Measurements from ENCODE around the gene ADRB2. TPM values are rescaled to one million over a fixed set of nuclear protein-coding genes. Genes with fewer than 3 reads are reported as not detected.

ADRB2 gene
- total and polyA plus RNA-seq, 8 donors = 0.70 to 14.2 (median 1.6) TPM

GRCh38 chr5:148781766-148782165 is 44.6 kb upstream of the ADRB2 start:
- no peak overlapping the region for H3K4me3 ChIP-seq
- no peaks in the 10 kb centered on the region for H3K27me3 ChIP-seq
- H3K4me1 ChIP-seq = no peaks in the 10 kb centered on the region
- no peaks in the 10 kb centered on the region for H3K9me3 ChIP-seq
- no peak overlapping the region for H3K27ac ChIP-seq
- ATAC-seq (no peak), DNase-seq (no peak)
- intact Hi-C loops (cut with DNase I) = no loop called here
- H3K36me3 ChIP-seq = no peaks in the 10 kb centered on the region
- TF ChIP-seq, protein P1, sequence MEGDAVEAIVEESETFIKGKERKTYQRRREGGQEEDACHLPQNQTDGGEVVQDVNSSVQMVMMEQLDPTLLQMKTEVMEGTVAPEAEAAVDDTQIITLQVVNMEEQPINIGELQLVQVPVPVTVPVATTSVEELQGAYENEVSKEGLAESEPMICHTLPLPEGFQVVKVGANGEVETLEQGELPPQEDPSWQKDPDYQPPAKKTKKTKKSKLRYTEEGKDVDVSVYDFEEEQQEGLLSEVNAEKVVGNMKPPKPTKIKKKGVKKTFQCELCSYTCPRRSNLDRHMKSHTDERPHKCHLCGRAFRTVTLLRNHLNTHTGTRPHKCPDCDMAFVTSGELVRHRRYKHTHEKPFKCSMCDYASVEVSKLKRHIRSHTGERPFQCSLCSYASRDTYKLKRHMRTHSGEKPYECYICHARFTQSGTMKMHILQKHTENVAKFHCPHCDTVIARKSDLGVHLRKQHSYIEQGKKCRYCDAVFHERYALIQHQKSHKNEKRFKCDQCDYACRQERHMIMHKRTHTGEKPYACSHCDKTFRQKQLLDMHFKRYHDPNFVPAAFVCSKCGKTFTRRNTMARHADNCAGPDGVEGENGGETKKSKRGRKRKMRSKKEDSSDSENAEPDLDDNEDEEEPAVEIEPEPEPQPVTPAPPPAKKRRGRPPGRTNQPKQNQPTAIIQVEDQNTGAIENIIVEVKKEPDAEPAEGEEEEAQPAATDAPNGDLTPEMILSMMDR (IDR thresholded peaks at IDR 0.05) = no peak

- intact Hi-C loops (cut with DNase I) = no loop called here
Observed at GRCh38 chr5:148785223-148785622, 41.2 kb upstream of the ADRB2 start.

GRCh38 chr5:148786456-148786855 is 40.0 kb upstream of the ADRB2 start:
- Histone ChIP-seq H3K9me3 (no peaks in the 10 kb centered on the region), H3K27me3 (no peaks in the 10 kb centered on the region), H3K4me1 (peaks cover 0 to 5% of the 10 kb centered on the region in 2 donors), H3K4me3 (no peak overlapping the region), H3K27ac (no peak overlapping the region), H3K36me3 (no peaks in the 10 kb centered on the region)
- no peak for DNase-seq
- TF ChIP-seq, protein P1 (IDR thresholded peaks at IDR 0.05) = no peak
- no peak for ATAC-seq
- intact Hi-C loops (cut with DNase I) = no loop called here

More at GRCh38 chr5:148785223-148785622, 41.2 kb upstream of the ADRB2 start:
- no peaks in the 10 kb centered on the region for H3K4me1 ChIP-seq
- H3K27ac ChIP-seq = no peak overlapping the region
- TF ChIP-seq, protein P1 (IDR thresholded peaks at IDR 0.05) = no peak
- no peaks in the 10 kb centered on the region for H3K27me3 ChIP-seq
- no peaks in the 10 kb centered on the region for H3K36me3 ChIP-seq
- ATAC-seq (no peak), DNase-seq (no peak)
- no peak overlapping the region for H3K4me3 ChIP-seq
- H3K9me3 ChIP-seq = no peaks in the 10 kb centered on the region

GRCh38 chr5:148788636-148789035 is 37.8 kb upstream of the ADRB2 start:
- Histone ChIP-seq H3K27ac (no peak overlapping the region), H3K36me3 (no peaks in the 10 kb centered on the region), H3K9me3 (no peaks in the 10 kb centered on the region), H3K27me3 (no peaks in the 10 kb centered on the region), H3K4me3 (no peak overlapping the region), H3K4me1 (peaks cover 0 to 11% of the 10 kb centered on the region in 2 donors)
- TF ChIP-seq, protein P1 (IDR thresholded peaks at IDR 0.05) = no peak
- intact Hi-C loops (cut with DNase I) = no loop called here
- no peak for ATAC-seq
- no peak for DNase-seq

DNA sequence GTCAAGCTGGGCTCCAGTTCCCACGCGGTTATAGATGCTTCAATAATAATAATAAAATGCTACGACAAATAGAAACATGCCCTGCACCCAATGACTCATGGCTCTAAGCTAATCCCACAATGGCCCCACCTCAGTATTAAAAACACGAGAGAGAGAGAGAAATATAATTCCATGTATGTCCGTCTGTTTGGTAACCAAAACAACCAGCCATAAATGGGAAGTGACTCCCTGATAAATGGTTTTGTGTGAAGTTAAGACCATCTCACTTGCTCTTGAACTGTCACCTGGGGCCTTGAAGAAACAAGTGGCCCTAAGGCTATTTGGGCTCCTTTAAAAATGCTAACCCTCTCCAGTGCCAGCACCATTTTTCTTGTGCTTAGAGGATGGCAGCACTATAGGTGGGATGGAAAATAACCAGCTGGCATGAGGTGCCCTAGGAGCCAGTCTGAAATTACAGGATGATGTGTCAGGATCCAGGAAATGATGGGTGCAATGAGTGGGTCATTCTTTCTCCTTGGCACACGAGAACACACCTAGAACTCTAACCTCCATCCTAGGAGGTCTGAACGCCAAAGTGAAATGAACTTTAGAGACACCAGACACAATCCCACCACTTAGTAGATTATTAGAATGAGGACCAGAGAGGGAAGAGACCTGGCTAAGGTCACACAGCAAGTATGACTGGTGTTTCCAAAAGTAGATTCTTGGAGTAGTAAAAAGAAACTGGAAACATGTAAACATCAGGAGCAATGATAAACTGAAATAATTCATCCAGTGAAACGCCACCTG is 35.7 kb upstream of the ADRB2 start:
- intact Hi-C loops (cut with DNase I) = no loop called here
- H3K4me1 ChIP-seq = peaks cover 0 to 21% of the 10 kb centered on the region in 2 donors
- TF ChIP-seq, protein P1 (IDR thresholded peaks at IDR 0.05) = no peak
- no peaks in the 10 kb centered on the region for H3K27me3 ChIP-seq
- DNase-seq (no peak), ATAC-seq (no peak)
- H3K36me3 ChIP-seq = no peaks in the 10 kb centered on the region
- H3K4me3 ChIP-seq = no peak overlapping the region
- H3K9me3 ChIP-seq = no peaks in the 10 kb centered on the region
- H3K27ac ChIP-seq = no peak overlapping the region

All from left lung (tissue), 10 donors.